Motor neuron (in vitro differentiated cells): Measurements from ENCODE around the gene CHST8. TPM values are rescaled to one million over a fixed set of nuclear protein-coding genes. Genes with fewer than 3 reads are reported as not detected.

Experiments used
- ATAC-seq, 8 experiments: fragments of 200-7000 bp; cut with Tn5 transposase; replicated peaks in 6 of 8; 2 replicates each; pipeline ENCODE4 v1.8.0; 2021; ENCODE audit warnings: mild to moderate bottlenecking in 8 of 8, moderate library complexity in 8 of 8
- H3K27ac ChIP-seq, 2 donors: fragments of 250-450 bp; sonication (Bioruptor Pico); 2 replicates each; pipeline ENCODE4 v1.9.0; 2021; ENCODE audit warnings: antibody characterized with exemption in 2 of 2, mild to moderate bottlenecking in 2 of 2, moderate library complexity in 1 of 2
- H3K4me1 ChIP-seq, 2 donors: fragments of 250-450 bp; sonication (Bioruptor Pico); replicated peaks in 1 of 2; 2 replicates each; pipeline ENCODE4 v1.6.1; 2021; ENCODE audit warnings: antibody characterized with exemption in 2 of 2, mild to moderate bottlenecking in 2 of 2, moderate library complexity in 1 of 2
- H3K4me3 ChIP-seq, 5 donors: fragments of 250-450 bp; sonication (Bioruptor Pico); 2 replicates each; pipeline ENCODE4 v1.9.0; 2021; ENCODE audit warnings: antibody characterized with exemption in 5 of 5, mild to moderate bottlenecking in 5 of 5, moderate library complexity in 4 of 5
- WGBS, 10 experiments: fragments of 450-650 bp; shearing (Covaris generic); methylation state at CpG; one replicate each; pipeline ENCODE4 v1.0.0; 2022; 5-methylcytosine and 5-hydroxymethylcytosine counted together
- in situ Hi-C, 9 experiments: fragments of 400-800 bp; cut with MboI; loops; one replicate each; pipeline ENCODE4 v1.15.0; 2021; ENCODE audit warnings: low sequenced_read_pairs in 9 of 9, low pct_unique_long_range_greater_than_20kb in 2 of 9; ENCODE audit not compliant: unreplicated experiment in 9 of 9
- total RNA-seq, 8 experiments: library from RNA; unstranded; fragments of 300-600 nt; gene quantifications; 2 replicates each; pipeline versions ENCODE4 v1.2.3 to v1.2.4, GENCODE V29; 2022

CHST8 gene
- total RNA-seq, 8 experiments from 2014 or later: 0.84 to 17.0 (median 11.5) TPM

- WGBS, 10 experiments: 0 to 79% (median 32%) methylated on average over 1 to 2 of the region's 2 CpGs; no CpG with 5 or more reads in 6 of the 10 experiments
- Histone ChIP-seq H3K27ac (no peak overlapping the region), H3K4me3 (no peak overlapping the region), H3K4me1 (peaks cover 58 to 61% of the 10 kb centered on the region in 2 donors)
- in situ Hi-C loops: no loop called here
- ATAC-seq: no peak
These were observed 100.1 kb downstream of the CHST8 start for GRCh38 chr19:33721735-33722297.

- H3K4me1 ChIP-seq: peaks cover 57 to 61% of the 10 kb centered on the region in 2 donors
- in situ Hi-C loops: no loop called here
- peak in 3 of 8 experiments; percentile 1 to 41 (median 19) for ATAC-seq
- WGBS, 10 experiments: 0 to 80% (median 57%) methylated on average over 1 to 9 of the region's 11 CpGs; no CpG with 5 or more reads in 3 of the 10 experiments
- no peak overlapping the region for H3K4me3 ChIP-seq
- H3K27ac ChIP-seq: peak overlapping the region; percentile 53 to 65
These were observed 100.9 kb downstream of the CHST8 start for GRCh38 chr19:33722456-33723239.

GRCh38 chr19:33723512-33723911, 101.8 kb downstream of the CHST8 start:
- peaks cover 49 to 59% of the 10 kb centered on the region in 2 donors for H3K4me1 ChIP-seq
- ATAC-seq: no peak
- H3K27ac ChIP-seq: peak overlapping the region in 1 of 2 donors; percentile 43
- in situ Hi-C loops: no loop called here
- WGBS, 10 experiments: 33% methylated on average over 1 of the region's 3 CpGs; no CpG with 5 or more reads in 8 of the 10 experiments
- no peak overlapping the region for H3K4me3 ChIP-seq

GRCh38 chr19:33724021-33724720, 102.4 kb downstream of the CHST8 start:
- 0 to 83% (median 40%) methylated on average over 1 to 2 of the region's 15 CpGs; no CpG with 5 or more reads in 7 of the 10 experiments for WGBS, 10 experiments
- ATAC-seq: peak; percentile 61 to 94 (median 78)
- H3K4me1 ChIP-seq: peaks cover 42 to 52% of the 10 kb centered on the region in 2 donors
- in situ Hi-C loops: no loop called here
- H3K27ac ChIP-seq: peak overlapping the region; percentile 22 to 62
- H3K4me3 ChIP-seq: no peak overlapping the region

- in situ Hi-C loops: no loop called here
- no peak overlapping the region for H3K4me3 ChIP-seq
- H3K27ac ChIP-seq: peak overlapping the region; percentile 22 to 62
- no CpG with 5 or more reads among the region's 7 CpGs for WGBS, 10 experiments
- H3K4me1 ChIP-seq: peaks cover 37 to 49% of the 10 kb centered on the region in 2 donors
- peak in 7 of 8 experiments; percentile 3 to 82 (median 73) for ATAC-seq
These were observed 102.9 kb downstream of the CHST8 start for GRCh38 chr19:33724721-33725060.

GRCh38 chr19:33725567-33725966, 103.8 kb downstream of the CHST8 start:
- 44 to 79% (median 67%) methylated on average over 1 to 4 of the region's 9 CpGs; no CpG with 5 or more reads in 7 of the 10 experiments for WGBS, 10 experiments
- in situ Hi-C loops: no loop called here
- Histone ChIP-seq H3K4me3 (no peak overlapping the region), H3K27ac (peak overlapping the region; percentile 22 to 62), H3K4me1 (peaks cover 31 to 44% of the 10 kb centered on the region in 2 donors)
- ATAC-seq: no peak

GRCh38 chr19:33726756-33727155, 105.0 kb downstream of the CHST8 start:
- no peak overlapping the region for H3K27ac ChIP-seq
- ATAC-seq: no peak

GRCh38 chr19:33727331-33727998, 105.7 kb downstream of the CHST8 start:
- H3K4me1 ChIP-seq: peaks cover 27 to 37% of the 10 kb centered on the region in 2 donors
- 20 to 88% (median 67%) methylated on average over 1 to 16 of the region's 24 CpGs; no CpG with 5 or more reads in 3 of the 10 experiments for WGBS, 10 experiments
- no peak overlapping the region for H3K4me3 ChIP-seq
- no peak overlapping the region for H3K27ac ChIP-seq
- ATAC-seq: no peak
- in situ Hi-C loops: no loop called here

More at GRCh38 chr19:33726756-33727155, 105.0 kb downstream of the CHST8 start:
- H3K4me1 ChIP-seq: peaks cover 31 to 41% of the 10 kb centered on the region in 2 donors
- H3K4me3 ChIP-seq: no peak overlapping the region
- in situ Hi-C loops: no loop called here
- WGBS, 10 experiments: 0 to 40% methylated on average over 1 of the region's 12 CpGs; no CpG with 5 or more reads in 8 of the 10 experiments

GRCh38 chr19:33728141-33728540, 106.4 kb downstream of the CHST8 start:
- in situ Hi-C loops: no loop called here
- ATAC-seq: peak in 2 of 8 experiments; percentile 11 to 22
- H3K4me1 ChIP-seq: peaks cover 20 to 30% of the 10 kb centered on the region in 2 donors
- H3K4me3 ChIP-seq: no peak overlapping the region
- no peak overlapping the region for H3K27ac ChIP-seq
- 10 to 100% (median 75%) methylated on average over 1 to 2 of the region's 3 CpGs; no CpG with 5 or more reads in 7 of the 10 experiments for WGBS, 10 experiments

- WGBS, 10 experiments: 9 to 79% (median 51%) methylated on average over 4 to 8 of the region's 8 CpGs; no CpG with 5 or more reads in 2 of the 10 experiments
- H3K4me1 ChIP-seq: peaks cover 7 to 16% of the 10 kb centered on the region in 2 donors
- no peak overlapping the region for H3K4me3 ChIP-seq
- peak in 3 of 8 experiments; percentile 26 to 78 (median 70) for ATAC-seq
- no peak overlapping the region for H3K27ac ChIP-seq
- in situ Hi-C loops: no loop called here
These were observed 109.3 kb downstream of the CHST8 start for GRCh38 chr19:33730858-33731607.

GRCh38 chr19:33731881-33732280, 110.1 kb downstream of the CHST8 start:
- 14 to 80% (median 42%) methylated on average over 1 to 5 of the region's 7 CpGs; no CpG with 5 or more reads in 5 of the 10 experiments for WGBS, 10 experiments
- Histone ChIP-seq H3K4me3 (no peak overlapping the region), H3K4me1 (peaks cover 11 to 20% of the 10 kb centered on the region in 2 donors), H3K27ac (no peak overlapping the region)
- ATAC-seq: peak in 1 of 8 experiments; percentile 17
- in situ Hi-C loops: no loop called here

- Histone ChIP-seq H3K27ac (no peak overlapping the region), H3K4me1 (peaks cover 26 to 36% of the 10 kb centered on the region in 2 donors), H3K4me3 (no peak overlapping the region)
- peak in 1 of 8 experiments; percentile 28 for ATAC-seq
- in situ Hi-C loops: no loop called here
- WGBS, 10 experiments: 60 to 66% methylated on average over 1 to 3 of the region's 3 CpGs; no CpG with 5 or more reads in 8 of the 10 experiments
These were observed 113.2 kb downstream of the CHST8 start for GRCh38 chr19:33734913-33735312.
